ENCODE measurements around the gene QRFP.
"Not testable (repeated sequence)": the region's sequence is repeated elsewhere in the genome, so short reads cannot be mapped to it uniquely, and the experiment has no call there.

GRCh38 chr9:130848514-130848913 lies 48.1 kb downstream of the QRFP start:
- TF ChIP-seq GABPA (IDR thresholded peaks at IDR 0.05; ENCODE audit: low read depth); POLR2AphosphoS5 (IDR thresholded peaks at IDR 0.05; ENCODE audit: low read depth, low read length); MXI1 (IDR thresholded peaks at IDR 0.05; ENCODE audit: low read depth, low read length); EZH2phosphoT487 (IDR thresholded peaks at IDR 0.05; ENCODE audit: borderline replicate concordance, low read depth); ELF1 (IDR thresholded peaks at IDR 0.05); EP300 (IDR thresholded peaks at IDR 0.05; ENCODE audit: borderline replicate concordance in 1 of 2, low read depth in 1 of 2, low read length in 1 of 2); YY1 (IDR thresholded peaks at IDR 0.05; ENCODE audit: low read depth); TAF1 (IDR thresholded peaks at IDR 0.05; ENCODE audit: borderline replicate concordance, low read depth, low read length); FOXJ3 (CRISPR knock-in tag; IDR thresholded peaks at IDR 0.05): not testable (repeated sequence)
- TF ChIP-seq, protein P1, sequence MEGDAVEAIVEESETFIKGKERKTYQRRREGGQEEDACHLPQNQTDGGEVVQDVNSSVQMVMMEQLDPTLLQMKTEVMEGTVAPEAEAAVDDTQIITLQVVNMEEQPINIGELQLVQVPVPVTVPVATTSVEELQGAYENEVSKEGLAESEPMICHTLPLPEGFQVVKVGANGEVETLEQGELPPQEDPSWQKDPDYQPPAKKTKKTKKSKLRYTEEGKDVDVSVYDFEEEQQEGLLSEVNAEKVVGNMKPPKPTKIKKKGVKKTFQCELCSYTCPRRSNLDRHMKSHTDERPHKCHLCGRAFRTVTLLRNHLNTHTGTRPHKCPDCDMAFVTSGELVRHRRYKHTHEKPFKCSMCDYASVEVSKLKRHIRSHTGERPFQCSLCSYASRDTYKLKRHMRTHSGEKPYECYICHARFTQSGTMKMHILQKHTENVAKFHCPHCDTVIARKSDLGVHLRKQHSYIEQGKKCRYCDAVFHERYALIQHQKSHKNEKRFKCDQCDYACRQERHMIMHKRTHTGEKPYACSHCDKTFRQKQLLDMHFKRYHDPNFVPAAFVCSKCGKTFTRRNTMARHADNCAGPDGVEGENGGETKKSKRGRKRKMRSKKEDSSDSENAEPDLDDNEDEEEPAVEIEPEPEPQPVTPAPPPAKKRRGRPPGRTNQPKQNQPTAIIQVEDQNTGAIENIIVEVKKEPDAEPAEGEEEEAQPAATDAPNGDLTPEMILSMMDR (IDR thresholded peaks at IDR 0.05) = not testable (repeated sequence)
- TF ChIP-seq, protein P2, sequence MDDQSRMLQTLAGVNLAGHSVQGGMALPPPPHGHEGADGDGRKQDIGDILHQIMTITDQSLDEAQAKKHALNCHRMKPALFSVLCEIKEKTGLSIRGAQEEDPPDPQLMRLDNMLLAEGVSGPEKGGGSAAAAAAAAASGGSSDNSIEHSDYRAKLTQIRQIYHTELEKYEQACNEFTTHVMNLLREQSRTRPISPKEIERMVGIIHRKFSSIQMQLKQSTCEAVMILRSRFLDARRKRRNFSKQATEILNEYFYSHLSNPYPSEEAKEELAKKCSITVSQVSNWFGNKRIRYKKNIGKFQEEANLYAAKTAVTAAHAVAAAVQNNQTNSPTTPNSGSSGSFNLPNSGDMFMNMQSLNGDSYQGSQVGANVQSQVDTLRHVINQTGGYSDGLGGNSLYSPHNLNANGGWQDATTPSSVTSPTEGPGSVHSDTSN (IDR thresholded peaks at IDR 0.05) = not testable (repeated sequence)
- TF ChIP-seq, protein P3, sequence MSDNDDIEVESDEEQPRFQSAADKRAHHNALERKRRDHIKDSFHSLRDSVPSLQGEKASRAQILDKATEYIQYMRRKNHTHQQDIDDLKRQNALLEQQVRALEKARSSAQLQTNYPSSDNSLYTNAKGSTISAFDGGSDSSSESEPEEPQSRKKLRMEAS (IDR thresholded peaks at IDR 0.05; ENCODE audit: low read depth) = not testable (repeated sequence)
- TF ChIP-seq, protein P4, sequence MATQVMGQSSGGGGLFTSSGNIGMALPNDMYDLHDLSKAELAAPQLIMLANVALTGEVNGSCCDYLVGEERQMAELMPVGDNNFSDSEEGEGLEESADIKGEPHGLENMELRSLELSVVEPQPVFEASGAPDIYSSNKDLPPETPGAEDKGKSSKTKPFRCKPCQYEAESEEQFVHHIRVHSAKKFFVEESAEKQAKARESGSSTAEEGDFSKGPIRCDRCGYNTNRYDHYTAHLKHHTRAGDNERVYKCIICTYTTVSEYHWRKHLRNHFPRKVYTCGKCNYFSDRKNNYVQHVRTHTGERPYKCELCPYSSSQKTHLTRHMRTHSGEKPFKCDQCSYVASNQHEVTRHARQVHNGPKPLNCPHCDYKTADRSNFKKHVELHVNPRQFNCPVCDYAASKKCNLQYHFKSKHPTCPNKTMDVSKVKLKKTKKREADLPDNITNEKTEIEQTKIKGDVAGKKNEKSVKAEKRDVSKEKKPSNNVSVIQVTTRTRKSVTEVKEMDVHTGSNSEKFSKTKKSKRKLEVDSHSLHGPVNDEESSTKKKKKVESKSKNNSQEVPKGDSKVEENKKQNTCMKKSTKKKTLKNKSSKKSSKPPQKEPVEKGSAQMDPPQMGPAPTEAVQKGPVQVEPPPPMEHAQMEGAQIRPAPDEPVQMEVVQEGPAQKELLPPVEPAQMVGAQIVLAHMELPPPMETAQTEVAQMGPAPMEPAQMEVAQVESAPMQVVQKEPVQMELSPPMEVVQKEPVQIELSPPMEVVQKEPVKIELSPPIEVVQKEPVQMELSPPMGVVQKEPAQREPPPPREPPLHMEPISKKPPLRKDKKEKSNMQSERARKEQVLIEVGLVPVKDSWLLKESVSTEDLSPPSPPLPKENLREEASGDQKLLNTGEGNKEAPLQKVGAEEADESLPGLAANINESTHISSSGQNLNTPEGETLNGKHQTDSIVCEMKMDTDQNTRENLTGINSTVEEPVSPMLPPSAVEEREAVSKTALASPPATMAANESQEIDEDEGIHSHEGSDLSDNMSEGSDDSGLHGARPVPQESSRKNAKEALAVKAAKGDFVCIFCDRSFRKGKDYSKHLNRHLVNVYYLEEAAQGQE (IDR thresholded peaks at IDR 0.05; ENCODE audit: low read depth, low read length) = not testable (repeated sequence)

Data from SK-N-SH (cell line).